ENCODE data around the gene ID1. TPM values are rescaled to one million over a fixed set of nuclear protein-coding genes. Genes with fewer than 3 reads are reported as not detected.

The ID1 gene
- total and polyA plus RNA-seq, 2 of the 13 experiments (the other 11 are each of a cell fraction or from before 2014, with no cell fraction given): 320 to 419 TPM

- TF ChIP-seq ZBTB40 (IDR thresholded peaks at IDR 0.05) (no peak), ZBTB40 (CRISPR knock-in tag; IDR thresholded peaks at IDR 0.05) (no peak; the same call in 1 of the 2 replicates), XBP1 (CRISPR knock-in tag; IDR thresholded peaks at IDR 0.05) (peak; percentile 40; the same call in 1 of the 2 replicates), STAT5B (CRISPR knock-in tag; IDR thresholded peaks at IDR 0.05) (peak; percentile 37; the same call in 1 of the 2 replicates), ZNF597 (CRISPR knock-in tag; IDR thresholded peaks at IDR 0.05) (0 out of 2 replicates have a peak, but pooled peaks have one; percentile 44), RXRA (CRISPR knock-in tag; IDR thresholded peaks at IDR 0.05) (peak; percentile 17; the same call in 1 of the 2 replicates), ONECUT2 (CRISPR knock-in tag; IDR thresholded peaks at IDR 0.05) (peak; percentile 33; the same call in 1 of the 2 replicates), TEAD2 (CRISPR knock-in tag; IDR thresholded peaks at IDR 0.05) (0 out of 2 replicates have a peak, but pooled peaks have one; percentile 58), HMGXB3 (CRISPR knock-in tag; IDR thresholded peaks at IDR 0.05; ENCODE audit: borderline replicate concordance) (peak; percentile 61; the same call in 1 of the 2 replicates), CBX5 (CRISPR knock-in tag; IDR thresholded peaks at IDR 0.05; ENCODE audit: borderline replicate concordance) (peak; percentile 55; the same call in 1 of the 2 replicates), ZMYM2 (CRISPR knock-in tag; IDR thresholded peaks at IDR 0.05) (no peak), PAF1 (CRISPR knock-in tag; IDR thresholded peaks at IDR 0.05) (peak; percentile 52; the same call in 1 of the 2 replicates), ZNF841 (CRISPR knock-in tag; IDR thresholded peaks at IDR 0.05; ENCODE audit: borderline replicate concordance) (0 out of 2 replicates have a peak, but pooled peaks have one; percentile 77), MZF1 (CRISPR knock-in tag; IDR thresholded peaks at IDR 0.05; ENCODE audit: borderline replicate concordance) (no peak)
Observed at GRCh38 chr20:31605902-31606803, 1.1 kb downstream of the ID1 start (continued).

Measured in HepG2 (cell line).